ENCODE results near the gene KIF3C. TPM values are rescaled to one million over a fixed set of nuclear protein-coding genes. Genes with fewer than 3 reads are reported as not detected.
"Not testable (repeated sequence)": the region's sequence is repeated elsewhere in the genome, so short reads cannot be mapped to it uniquely, and the experiment has no call there.

KIF3C gene
- total and polyA plus RNA-seq, 2 donors from 2014 or later = 1.9 to 4.8 TPM

DNA sequence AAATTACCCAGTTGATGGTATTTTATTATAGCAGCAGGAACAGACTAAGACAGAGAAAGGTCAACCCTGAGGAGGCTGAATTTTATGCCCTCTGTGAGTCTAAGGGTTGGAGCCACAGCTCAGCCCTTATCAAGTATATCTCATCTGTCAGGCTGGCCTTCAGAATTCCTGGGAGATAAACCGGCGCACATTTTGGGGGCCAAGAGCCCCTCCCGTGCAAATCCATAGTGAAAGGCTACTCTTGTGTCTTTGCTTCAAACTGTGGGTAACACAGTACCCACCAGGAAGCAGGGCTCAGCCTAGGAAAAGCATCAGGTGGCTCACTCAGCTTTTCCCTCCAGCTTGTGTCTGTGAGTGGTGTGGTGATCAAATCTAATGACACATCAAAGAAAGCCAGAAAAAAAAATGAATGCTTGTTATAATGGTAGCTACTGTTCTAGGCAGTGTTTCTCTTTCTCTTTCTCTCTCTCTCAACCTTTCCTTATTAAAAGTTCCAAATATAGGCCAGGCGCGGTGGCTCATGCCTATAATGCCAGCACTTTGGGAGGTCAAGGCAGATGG is 79.0 kb downstream of the KIF3C start:
- Histone ChIP-seq H3K4me3 (ENCODE audit: low read length in 3 of 3) (no peak overlapping the region), H3K9me3 (ENCODE audit: control insufficient read depth in 2 of 3, insufficient read depth in 1 of 3, low read length in 3 of 3) (no peaks in the 10 kb centered on the region), H3K36me3 (ENCODE audit: control insufficient read depth in 2 of 3, insufficient read depth in 3 of 3, low read length in 3 of 3) (no peaks in the 10 kb centered on the region), H3K27me3 (ENCODE audit: control insufficient read depth, insufficient read depth, low read length) (no peaks in the 10 kb centered on the region), H3K9ac (ENCODE audit: low read length in 3 of 3) (no peak overlapping the region), H3K4me1 (ENCODE audit: control insufficient read depth in 2 of 3, insufficient read depth in 2 of 3, low read depth in 1 of 3, low read length in 3 of 3) (no peaks in the 10 kb centered on the region), H3K27ac (ENCODE audit: low read depth in 2 of 2, low read length in 2 of 2) (no peak overlapping the region)
- DNase-seq = no peak
- intact Hi-C loops (cut with DNase I) = no loop called here
- no peak for FAIRE-seq
- TF ChIP-seq, protein P1, sequence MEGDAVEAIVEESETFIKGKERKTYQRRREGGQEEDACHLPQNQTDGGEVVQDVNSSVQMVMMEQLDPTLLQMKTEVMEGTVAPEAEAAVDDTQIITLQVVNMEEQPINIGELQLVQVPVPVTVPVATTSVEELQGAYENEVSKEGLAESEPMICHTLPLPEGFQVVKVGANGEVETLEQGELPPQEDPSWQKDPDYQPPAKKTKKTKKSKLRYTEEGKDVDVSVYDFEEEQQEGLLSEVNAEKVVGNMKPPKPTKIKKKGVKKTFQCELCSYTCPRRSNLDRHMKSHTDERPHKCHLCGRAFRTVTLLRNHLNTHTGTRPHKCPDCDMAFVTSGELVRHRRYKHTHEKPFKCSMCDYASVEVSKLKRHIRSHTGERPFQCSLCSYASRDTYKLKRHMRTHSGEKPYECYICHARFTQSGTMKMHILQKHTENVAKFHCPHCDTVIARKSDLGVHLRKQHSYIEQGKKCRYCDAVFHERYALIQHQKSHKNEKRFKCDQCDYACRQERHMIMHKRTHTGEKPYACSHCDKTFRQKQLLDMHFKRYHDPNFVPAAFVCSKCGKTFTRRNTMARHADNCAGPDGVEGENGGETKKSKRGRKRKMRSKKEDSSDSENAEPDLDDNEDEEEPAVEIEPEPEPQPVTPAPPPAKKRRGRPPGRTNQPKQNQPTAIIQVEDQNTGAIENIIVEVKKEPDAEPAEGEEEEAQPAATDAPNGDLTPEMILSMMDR (IDR thresholded peaks at IDR 0.05; ENCODE audit: borderline replicate concordance, extremely low read depth, insufficient read depth) = no peak

- DNase-seq = no peak
- no peak for FAIRE-seq
- Histone ChIP-seq H3K9me3 (ENCODE audit: control insufficient read depth in 2 of 3, insufficient read depth in 1 of 3, low read length in 3 of 3) (no peaks in the 10 kb centered on the region), H3K4me3 (ENCODE audit: low read length in 3 of 3) (no peak overlapping the region), H3K36me3 (ENCODE audit: control insufficient read depth in 2 of 3, insufficient read depth in 3 of 3, low read length in 3 of 3) (no peaks in the 10 kb centered on the region), H3K27ac (ENCODE audit: low read depth in 2 of 2, low read length in 2 of 2) (no peak overlapping the region), H3K9ac (ENCODE audit: low read length in 3 of 3) (no peak overlapping the region), H3K4me1 (ENCODE audit: control insufficient read depth in 2 of 3, insufficient read depth in 2 of 3, low read depth in 1 of 3, low read length in 3 of 3) (no peaks in the 10 kb centered on the region), H3K27me3 (ENCODE audit: control insufficient read depth, insufficient read depth, low read length) (no peaks in the 10 kb centered on the region)
- TF ChIP-seq, protein P1 (IDR thresholded peaks at IDR 0.05; ENCODE audit: borderline replicate concordance, extremely low read depth, insufficient read depth) = no peak
- intact Hi-C loops (cut with DNase I) = no loop called here
Measured at GRCh38 chr2:25899404-25899970, 82.8 kb downstream of the KIF3C start.

- TF ChIP-seq, protein P1 (IDR thresholded peaks at IDR 0.05; ENCODE audit: borderline replicate concordance, extremely low read depth, insufficient read depth) = no peak
- Histone ChIP-seq H3K4me1 (ENCODE audit: control insufficient read depth in 2 of 3, insufficient read depth in 2 of 3, low read depth in 1 of 3, low read length in 3 of 3) (no peaks in the 10 kb centered on the region), H3K27me3 (ENCODE audit: control insufficient read depth, insufficient read depth, low read length) (no peaks in the 10 kb centered on the region), H3K4me3 (ENCODE audit: low read length in 3 of 3) (no peak overlapping the region), H3K36me3 (ENCODE audit: control insufficient read depth in 2 of 3, insufficient read depth in 3 of 3, low read length in 3 of 3) (no peaks in the 10 kb centered on the region), H3K27ac (ENCODE audit: low read depth in 2 of 2, low read length in 2 of 2) (no peak overlapping the region), H3K9me3 (ENCODE audit: control insufficient read depth in 2 of 3, insufficient read depth in 1 of 3, low read length in 3 of 3) (no peaks in the 10 kb centered on the region), H3K9ac (ENCODE audit: low read length in 3 of 3) (no peak overlapping the region)
- intact Hi-C loops (cut with DNase I) = no loop called here
- no peak for FAIRE-seq
- no peak for DNase-seq
Measured at GRCh38 chr2:25897506-25897905, 84.8 kb downstream of the KIF3C start.

DNA sequence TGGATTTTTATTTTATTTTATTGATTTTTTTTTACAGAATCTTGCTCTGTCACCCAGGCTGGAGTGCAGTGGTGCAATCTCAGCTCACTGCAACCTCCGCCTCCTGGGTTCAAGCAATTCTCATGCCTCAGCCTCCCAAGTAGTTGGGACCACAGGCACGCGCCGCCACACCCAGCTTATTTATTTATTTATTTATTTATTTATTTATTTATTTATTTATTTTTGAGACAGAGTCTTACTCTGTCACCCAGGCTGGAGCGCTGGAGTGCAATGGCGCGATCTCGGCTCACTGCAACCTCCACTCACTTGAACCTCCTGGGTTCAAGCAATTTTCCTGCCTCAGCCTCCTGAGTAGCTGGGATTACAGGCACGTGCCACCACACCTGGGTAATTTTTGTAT is 86.0 kb downstream of the KIF3C start:
- H3K9ac ChIP-seq (ENCODE audit: low read length in 3 of 3); H3K4me3 ChIP-seq (ENCODE audit: low read length in 3 of 3); H3K27ac ChIP-seq (ENCODE audit: low read depth in 2 of 2, low read length in 2 of 2); H3K27me3 ChIP-seq (ENCODE audit: control insufficient read depth, insufficient read depth, low read length); FAIRE-seq; DNase-seq; H3K9me3 ChIP-seq (ENCODE audit: control insufficient read depth in 2 of 3, insufficient read depth in 1 of 3, low read length in 3 of 3); H3K36me3 ChIP-seq (ENCODE audit: control insufficient read depth in 2 of 3, insufficient read depth in 3 of 3, low read length in 3 of 3); H3K4me1 ChIP-seq (ENCODE audit: control insufficient read depth in 2 of 3, insufficient read depth in 2 of 3, low read depth in 1 of 3, low read length in 3 of 3); intact Hi-C loops (cut with DNase I): not testable (repeated sequence)

Data from kidney (tissue), 14 donors.